Stimulated activated CD8-positive, alpha-beta memory T cell treated with anti-CD3 and anti-CD28 coated beads, Interleukin-4, amount 100 ng/mL, for 1 hour (primary cell): ENCODE results near the gene CDC7.
"Not testable (repeated sequence)": the region's sequence is repeated elsewhere in the genome, so short reads cannot be mapped to it uniquely, and the experiment has no call there.

Experiments
- DNase-seq, 2 donors: peaks; one replicate each; pipeline ENCODE4 v3.0.0-alpha.2; 2020; ENCODE audit warnings: low read depth in 2 of 2, low spot score in 1 of 2

CDC7 gene

DNA sequence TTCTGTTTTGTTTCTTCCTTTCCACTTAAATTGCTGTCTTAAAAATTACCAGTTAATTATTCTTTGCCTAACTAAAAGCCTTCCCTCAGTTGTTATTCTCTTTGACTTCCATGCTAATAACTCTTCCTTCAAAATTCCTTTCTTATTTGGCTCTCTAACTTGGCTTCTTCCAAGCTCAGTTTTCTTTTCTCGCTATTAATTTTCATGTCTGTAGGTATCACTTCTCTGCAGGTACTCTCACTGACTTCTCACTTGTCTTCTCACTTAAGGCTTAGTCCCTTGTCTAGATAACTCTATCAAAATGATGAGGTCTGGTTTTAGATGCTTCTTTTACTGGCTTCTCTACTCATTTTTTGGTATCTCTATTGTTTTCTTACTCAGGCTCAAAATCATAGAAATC, 10.1 kb downstream of the CDC7 start:
- no peak for DNase-seq

DNA sequence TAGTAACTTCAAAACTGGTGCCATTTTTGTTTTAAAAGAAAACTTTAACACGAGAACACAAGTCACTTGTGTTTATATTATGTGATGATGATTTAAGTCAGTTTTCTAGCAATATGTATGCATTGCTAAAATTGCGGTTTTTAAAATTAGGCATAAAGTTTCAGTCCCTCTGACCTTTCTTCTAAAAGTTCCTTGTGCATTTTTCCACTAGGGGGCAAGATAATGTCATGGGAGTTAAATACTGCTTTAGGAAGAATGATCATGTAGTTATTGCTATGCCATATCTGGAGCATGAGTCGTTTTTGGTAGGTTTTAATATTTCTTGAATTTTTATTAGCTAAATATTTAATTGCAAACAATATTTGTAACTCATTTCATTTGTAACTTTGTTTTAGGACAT, 10.7 kb downstream of the CDC7 start:
- no peak for DNase-seq

DNA sequence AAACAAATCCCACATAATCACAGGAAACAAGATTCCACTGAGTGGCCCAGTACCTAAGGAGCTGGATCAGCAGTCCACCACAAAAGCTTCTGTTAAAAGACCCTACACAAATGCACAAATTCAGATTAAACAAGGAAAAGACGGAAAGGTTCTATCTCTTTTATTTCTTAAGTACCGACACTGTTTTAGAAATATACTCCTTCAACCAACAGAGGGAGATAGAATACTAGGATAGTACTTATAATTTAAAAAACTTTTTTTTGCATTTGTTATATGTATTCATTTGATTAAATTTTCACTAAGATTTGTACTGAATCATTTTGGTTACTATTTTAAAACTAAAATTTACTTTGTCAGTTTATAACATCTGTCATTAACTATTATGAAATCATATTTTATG, 12.5 kb downstream of the CDC7 start:
- no peak for DNase-seq

DNA sequence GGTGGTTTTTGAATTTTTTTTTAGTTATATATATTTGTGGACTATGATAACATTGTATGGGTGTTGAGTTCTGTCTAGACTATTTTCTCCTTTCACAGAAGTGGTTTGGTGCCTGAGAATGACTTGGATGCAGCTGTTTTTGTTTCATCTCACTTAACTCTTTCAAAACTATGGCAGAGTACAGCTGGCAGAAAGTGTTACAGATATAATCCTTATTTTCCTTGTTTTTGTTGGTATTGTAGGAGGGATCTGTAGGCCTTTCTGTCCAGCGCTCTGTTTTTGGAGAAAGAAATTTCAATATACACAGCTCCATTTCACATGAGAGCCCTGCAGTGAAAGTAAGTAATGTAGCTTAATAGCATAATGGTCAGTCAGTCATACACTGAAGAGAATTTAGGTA, 13.1 kb downstream of the CDC7 start:
- DNase-seq: no peak

DNA sequence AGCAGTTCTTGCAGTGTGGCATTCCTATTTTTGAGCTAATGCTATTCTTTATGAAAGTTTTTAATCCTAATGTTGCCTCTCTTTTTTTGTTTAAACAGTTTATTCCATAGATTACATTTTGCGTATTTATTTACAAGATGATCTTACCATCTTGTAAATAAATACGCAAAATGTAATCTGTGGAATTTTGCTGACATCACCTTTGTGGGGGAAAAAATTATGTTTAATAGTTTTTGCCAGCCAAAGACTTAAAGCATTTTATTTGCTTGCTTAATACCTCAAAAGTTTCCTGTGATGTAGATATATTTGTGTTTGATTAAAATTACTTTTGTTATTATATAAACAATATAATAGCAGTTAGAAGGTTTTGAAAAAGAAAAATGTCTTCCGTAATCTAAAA, 15.3 kb downstream of the CDC7 start:
- DNase-seq: no peak

DNA sequence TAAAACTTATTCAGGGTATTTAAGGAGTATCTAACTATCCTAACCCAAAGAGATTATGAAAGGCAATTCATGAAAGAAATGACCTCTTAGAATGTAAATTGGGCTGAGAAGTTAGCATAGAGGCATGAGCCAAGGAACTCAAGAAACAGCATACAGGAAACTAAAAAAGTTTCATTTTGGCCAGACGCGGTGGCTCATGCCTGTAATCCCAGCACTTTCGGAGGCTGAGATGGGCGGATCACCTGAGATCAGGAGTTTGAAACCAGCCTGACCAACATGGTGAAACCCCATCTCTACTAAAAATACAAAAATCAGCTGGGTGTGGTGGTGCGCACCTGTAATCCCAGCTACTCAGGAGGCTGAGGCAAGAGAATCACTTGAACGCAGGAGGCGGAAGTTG, 16.0 kb downstream of the CDC7 start:
- DNase-seq: not testable (repeated sequence)

DNA sequence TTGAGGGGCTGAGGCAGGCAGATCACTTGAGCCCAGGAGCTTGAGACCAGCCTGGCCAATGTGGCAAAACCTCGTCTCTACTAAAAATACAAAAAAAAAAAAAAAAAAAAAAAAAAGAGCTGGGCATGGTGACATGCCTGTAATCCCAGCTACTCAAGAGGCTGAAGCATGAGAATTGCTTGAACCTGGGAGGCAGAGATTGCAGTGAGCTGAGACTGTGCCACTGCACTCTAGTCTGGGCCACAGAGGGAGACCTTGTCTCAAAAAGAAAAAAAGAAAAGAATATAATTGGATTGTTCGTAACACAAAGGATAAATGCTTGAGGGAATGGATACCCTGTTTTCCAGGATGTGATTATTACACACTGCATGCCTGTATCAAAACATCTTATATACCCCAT, 18.5 kb downstream of the CDC7 start:
- DNase-seq: not testable (repeated sequence)

DNA sequence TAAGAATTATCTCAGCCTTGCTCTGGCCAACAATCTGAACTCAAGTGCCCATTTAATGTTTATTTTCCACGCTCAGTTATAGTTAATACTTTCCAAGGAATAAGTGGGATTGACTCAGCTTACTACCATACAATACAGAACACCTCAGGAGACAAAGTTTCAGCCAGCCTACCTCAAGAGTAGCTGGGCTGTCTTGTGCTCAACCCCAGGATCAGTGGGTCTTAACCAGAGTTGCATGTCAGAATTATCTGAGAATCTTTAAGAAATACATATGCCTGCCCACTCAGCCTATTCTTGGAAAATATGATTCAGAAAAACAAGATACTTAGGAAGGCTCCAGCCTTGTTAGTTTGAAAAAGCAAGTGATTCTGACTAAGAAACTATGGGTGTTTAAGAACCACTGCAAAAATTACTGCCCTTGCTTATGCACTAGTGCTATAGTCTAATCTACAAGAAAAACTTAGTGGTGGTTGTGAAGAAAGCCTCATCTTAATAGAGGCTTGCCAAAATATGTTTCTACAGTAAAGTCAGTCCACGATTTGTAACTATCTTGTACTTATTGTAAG, 20.4 kb downstream of the CDC7 start:
- DNase-seq: no peak

DNA sequence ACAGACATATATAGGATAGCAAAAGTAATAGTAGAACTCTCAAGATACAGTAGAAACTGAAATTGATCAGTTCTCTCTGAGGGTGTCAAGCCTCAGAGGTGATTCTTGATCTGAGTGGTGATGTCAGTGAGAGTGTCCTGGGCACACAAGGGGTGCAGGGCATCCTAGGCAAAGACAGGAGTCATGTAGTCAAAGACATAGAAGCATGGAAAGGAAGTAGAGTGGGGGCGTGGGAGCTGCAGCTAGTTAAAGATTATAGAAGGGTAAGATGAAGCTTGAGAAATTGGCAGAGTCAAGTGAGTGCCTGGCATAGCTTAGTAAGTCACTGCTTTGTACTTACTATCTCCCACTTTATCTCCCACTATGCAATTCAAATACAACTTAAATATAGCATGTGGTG, 22.8 kb downstream of the CDC7 start:
- no peak for DNase-seq

DNA sequence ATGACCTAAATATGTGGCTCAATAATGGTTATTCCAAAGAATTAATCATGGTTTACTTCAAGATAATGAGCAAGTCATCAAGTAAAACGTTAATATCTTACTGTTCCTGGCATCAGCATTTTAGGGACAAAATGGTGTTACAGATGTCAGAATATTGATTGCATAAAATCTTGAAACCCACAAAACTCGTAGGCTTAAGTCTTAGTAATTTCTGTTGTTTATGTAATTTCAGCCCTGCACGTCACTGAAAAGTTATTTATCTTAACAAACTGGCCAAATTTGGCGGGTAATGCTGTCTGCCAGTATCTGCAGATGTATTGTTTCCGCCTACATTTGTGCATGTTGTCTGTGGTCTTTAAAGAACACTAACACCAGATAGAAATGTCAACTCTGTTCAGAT, 25.8 kb downstream of the CDC7 start:
- DNase-seq: no peak

DNA sequence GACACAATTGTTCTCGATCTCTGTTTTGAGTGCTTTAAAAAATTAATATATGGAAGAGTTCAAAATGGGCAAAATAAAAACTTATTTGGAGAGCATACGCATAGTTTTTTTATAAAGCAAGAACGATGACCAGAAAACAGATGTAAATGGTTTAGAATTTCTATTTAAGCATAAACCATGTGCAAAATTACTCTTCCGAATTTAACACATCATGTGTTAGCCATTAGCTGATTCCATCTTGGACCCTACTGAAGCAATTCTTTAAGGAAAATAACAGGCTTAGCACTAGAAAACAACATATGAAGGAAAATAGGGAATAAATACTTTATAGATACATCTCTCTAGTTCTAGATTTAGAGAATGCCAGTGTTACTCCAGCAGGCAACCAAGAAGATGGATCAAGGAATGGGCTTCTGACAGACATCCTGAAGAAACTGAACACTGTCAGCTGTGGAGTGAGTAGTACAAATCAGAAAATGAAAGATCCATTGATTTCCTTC, 26.7 kb downstream of the CDC7 start:
- DNase-seq: no peak

DNA sequence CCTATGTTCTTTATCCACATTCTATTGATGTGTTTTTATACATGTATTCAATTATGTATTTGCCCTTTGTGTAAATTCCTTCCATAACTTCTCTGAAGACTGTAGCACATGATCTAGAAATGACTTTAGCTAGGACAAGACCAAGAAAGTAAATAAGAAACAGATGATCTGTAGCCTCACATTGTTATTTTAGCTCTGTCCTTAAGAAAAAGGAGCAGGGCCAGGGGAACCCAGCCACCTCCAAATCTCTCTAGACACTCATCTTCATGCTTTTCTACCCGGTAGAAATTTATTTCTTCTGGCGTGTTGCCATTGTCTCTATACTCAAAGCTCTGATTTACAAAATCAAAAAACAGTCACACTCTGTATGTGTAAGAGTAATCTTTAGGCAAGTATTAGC, 27.1 kb downstream of the CDC7 start:
- no peak for DNase-seq

DNA sequence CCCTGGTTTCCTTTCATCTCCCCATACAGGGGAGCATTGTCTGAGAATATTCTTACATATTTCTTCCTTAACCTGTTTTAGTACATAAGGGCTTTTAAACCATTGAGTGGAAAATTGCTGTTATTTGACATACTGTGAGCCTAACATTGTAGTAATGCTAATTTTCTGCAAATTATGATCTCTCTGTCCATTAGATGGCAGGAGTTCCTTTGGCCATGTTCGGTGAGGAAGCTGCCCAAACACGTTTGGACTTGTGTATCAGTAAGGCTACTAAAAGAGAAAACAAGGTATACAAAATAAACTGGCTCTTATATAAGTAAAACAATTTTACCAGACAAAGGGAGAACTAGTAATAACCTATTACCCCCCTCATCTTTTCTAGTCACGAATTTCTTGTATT, 29.2 kb downstream of the CDC7 start:
- DNase-seq: no peak

DNA sequence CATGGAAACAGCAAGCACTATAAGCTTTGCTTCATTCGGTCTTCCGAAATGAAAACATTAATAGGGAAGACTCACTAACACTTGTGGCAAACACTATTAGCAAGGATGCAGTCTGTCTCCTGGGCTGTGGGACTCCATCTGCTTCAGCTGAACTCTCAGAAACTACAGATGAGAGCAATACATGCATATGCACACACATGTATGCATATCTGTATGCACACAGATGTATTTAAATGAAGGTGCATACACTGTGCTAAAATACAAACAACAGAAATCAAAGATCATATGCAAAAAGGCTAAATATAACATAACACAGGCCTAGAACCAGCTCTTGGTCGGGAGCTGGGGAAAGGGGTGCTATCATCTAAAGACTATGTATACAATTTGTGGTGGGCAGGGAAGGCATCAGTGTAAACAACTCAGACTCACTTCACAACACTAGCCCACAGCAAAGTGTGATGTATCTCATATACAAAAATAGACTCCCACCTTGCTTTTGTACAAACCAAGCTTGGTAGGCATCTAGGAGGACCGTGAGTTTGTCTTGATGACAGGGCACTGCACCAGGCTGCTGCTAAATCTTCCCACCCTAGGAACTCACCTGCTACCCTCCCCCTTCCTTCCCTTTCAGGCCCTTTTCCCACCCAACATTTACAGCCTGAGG, 32.8 kb downstream of the CDC7 start:
- no peak for DNase-seq

DNA sequence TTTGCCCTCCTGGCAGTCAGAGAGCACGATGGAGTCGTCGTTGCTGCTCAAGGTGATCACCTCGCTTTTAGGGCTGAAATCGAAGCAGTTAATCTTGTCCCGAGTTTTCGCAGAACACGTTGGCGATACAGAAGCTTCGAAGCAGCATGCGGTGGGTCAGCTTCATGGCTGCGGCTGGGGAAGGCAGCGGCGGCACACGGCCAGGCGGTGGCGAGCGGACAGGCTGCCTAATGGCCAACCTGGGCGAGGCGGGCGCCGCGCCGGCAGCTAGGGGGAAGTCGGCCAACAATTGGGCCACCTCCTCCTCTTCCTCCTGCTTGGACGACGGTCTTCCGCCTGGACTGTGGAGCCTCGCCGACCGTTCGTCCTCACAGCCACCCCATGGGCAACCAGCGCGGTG, 34.8 kb downstream of the CDC7 start:
- no peak for DNase-seq

DNA sequence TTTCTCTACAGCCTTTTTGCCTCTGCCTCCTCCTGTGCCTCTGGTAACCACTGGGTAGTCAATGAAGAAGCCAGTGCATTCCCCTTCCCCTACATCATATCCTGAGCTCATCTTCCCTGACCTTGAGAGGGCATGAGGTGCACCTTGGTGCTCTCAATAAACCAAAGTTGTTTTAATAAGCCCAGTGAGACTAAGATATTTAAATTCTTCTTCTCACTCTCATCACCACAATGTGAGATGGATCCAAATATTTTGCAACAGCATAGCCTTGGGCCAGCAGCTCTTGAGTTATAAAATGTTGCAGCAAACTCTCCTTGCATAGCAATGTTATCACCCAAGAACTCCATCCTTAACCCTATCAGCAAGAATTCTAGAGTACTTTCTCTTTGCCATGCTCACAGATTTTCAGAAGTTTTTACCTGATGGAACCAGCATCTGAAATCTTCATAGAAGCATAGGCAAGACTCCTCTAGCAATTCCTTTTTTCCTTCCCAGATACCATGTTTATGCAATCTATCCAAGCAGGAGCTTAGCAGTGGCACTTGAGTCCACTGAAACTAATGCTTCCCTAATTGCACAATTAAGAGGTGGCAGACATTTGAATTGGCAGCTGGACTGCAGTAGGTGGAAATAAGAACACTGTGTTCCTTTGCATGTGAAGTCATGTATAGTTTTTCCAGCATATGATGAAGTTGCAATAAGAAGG, 36.8 kb downstream of the CDC7 start:
- no peak for DNase-seq

DNA sequence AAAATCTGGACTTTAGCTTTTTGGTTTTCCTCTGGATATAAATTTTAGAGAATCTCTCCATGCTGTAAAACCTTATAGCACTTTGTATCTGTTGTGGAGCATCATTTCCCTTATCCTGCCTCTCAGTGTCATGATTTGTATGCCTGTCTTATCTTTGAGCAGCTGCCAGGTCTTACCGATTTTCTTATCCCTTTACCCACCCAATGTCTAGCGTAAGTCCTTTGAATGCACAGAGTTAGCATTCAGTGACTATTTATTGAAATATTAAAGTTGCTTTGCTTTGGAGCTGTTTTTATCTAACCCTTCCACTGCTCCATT, 37.3 kb downstream of the CDC7 start:
- no peak for DNase-seq

DNA sequence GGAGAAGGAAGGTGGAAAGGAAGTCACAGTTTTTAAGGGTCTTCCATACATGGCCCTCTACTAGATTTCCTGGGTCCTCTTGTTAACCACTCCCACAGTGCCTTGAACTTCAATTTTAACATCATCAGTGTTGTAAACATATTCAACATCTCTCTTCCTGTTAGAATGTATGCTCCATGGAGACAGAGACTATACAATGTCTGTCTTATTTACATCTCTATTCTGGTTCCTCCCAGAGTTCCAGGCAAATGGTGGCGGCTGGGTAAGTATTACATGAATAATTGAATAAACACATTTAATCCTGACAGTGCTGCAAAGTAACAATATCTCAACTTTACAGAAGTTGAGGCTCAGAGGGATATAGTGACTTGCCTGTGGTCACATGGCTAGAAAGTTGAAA, 40.3 kb downstream of the CDC7 start:
- DNase-seq: no peak

DNA sequence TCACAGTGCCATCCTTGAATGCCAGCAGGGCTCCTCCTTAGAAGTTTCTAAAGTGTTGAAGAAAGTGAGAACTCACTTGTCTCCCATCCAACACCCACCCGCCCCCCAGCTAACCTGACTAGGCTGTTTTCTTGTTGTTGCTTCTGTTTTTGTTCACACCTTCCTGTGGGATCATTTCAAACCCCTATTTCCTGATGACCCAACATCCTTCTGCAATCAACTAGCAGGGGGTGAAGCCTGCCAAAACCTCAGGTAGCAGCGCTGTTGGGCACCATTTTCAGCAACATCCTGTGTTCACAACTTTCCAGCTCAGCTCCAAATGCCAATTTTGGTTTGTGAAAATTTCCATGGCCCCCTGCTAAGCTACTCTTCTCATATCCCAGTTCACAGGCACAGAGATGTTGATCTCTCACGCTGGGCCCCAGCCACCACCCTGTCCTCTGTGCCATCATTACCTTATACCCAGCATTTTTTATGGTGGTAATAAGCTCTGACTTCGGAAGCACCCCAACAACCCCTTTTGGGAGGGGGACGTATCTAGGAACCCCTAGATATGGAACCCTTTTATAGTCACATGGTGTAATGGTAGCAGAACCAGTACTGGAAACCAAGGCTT, 41.4 kb downstream of the CDC7 start:
- DNase-seq: no peak

DNA sequence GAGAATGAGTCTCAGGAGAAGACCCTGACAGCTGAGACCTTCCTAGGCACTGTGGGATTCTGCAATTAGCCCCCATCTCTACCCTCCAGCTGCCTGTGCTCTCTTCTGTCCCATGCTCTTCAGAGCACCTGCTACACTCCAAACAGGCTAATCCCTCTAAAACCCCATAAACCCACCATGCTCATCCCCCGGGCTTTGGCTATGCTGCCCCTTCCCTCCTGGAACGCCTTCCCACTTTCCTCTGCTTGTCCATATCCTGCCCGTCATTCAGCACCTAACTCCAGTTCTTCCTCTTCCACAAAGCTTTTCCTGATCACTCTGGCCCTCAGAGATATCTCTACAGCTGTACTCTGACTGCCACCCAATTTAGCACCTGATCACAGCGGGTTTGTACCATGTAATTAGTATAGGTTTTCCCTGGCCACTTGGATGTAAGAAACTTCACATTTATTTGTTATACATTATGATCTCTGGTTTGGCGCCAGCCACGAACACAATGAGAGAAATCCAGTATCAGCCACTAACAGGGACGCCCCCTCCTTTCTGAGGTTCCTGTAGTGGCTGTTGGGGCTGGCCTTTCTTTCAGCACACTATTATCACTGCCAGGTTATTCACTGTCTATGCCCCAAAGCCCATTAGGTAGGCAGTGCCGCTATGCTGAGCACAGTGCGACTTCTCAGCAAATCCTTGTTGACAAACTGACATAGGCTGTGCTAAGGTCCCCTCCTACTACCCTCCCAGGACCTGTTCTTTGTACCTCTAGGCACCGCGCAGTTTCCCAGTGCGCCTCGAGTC, 45.1 kb downstream of the CDC7 start:
- DNase-seq: no peak

DNA sequence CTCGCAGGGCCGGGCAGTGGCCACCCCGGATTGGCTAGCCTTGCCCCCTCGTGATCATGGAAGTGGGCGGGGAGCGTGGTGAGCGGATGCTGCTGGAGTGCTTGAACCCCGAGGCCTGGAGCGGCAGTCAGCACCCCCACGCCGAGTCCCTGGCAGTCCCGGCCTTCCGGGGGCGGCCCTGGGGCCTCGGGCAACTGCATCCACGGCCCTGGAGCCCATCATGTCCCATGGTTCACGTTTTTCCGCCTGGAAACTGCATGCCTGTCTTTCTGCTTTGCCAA, 45.6 kb downstream of the CDC7 start:
- DNase-seq: no peak

DNA sequence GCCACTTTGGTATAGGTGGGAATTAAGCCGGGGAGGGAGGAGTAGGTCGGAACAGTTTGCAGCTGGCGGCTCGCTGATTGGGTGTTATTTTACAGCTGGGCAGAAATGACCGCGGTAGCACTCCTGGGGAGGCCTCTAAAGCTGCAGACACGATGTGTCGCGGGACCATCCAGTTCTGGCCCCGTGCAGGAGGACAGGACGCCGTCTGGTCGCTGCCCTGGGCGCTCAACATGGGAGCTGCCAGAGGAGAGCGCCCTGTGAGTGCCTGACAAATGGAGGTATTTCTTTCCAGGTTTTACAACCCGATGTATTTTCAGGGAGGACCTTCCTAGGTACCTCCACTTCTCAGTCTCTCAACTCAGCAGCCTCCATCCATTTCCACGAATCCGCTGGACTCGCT, 46.2 kb downstream of the CDC7 start:
- DNase-seq: no peak
